ENCODE results near the gene TRIM8.

GRCh38 chr10:102651455-102652169 is 7.3 kb downstream of the TRIM8 start:
- TF ChIP-seq EZH2 (IDR thresholded peaks at IDR 0.05; ENCODE audit: borderline replicate concordance, low read length) = no peak
- TF ChIP-seq, protein P1, sequence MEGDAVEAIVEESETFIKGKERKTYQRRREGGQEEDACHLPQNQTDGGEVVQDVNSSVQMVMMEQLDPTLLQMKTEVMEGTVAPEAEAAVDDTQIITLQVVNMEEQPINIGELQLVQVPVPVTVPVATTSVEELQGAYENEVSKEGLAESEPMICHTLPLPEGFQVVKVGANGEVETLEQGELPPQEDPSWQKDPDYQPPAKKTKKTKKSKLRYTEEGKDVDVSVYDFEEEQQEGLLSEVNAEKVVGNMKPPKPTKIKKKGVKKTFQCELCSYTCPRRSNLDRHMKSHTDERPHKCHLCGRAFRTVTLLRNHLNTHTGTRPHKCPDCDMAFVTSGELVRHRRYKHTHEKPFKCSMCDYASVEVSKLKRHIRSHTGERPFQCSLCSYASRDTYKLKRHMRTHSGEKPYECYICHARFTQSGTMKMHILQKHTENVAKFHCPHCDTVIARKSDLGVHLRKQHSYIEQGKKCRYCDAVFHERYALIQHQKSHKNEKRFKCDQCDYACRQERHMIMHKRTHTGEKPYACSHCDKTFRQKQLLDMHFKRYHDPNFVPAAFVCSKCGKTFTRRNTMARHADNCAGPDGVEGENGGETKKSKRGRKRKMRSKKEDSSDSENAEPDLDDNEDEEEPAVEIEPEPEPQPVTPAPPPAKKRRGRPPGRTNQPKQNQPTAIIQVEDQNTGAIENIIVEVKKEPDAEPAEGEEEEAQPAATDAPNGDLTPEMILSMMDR (IDR thresholded peaks at IDR 0.05; ENCODE audit: low read length) = no peak
